ENCODE data around the gene ETV5.

- TF ChIP-seq RAD21 (conservative IDR thresholded peaks at IDR 0.05), result no peak
- TF ChIP-seq POLR2AphosphoS5 (IDR thresholded peaks at IDR 0.05), result no peak
- TF ChIP-seq EP300 (conservative IDR thresholded peaks at IDR 0.05; ENCODE audit: poor library complexity, severe bottlenecking), result no peak
- TF ChIP-seq REST (IDR thresholded peaks at IDR 0.05; ENCODE audit: borderline replicate concordance), result no peak
Measured at GRCh38 chr3:186110975-186111974, 2.4 kb upstream of the ETV5 start.
